Activated naive CD4-positive, alpha-beta T cell (primary cell): Measurements from ENCODE around the gene AP5Z1.

Source experiments
- DNase-seq, 4 experiments: peaks; one replicate each; lab custom pipeline; 2025; lab: John Stamatoyannopoulos, UW

AP5Z1 gene

DNA sequence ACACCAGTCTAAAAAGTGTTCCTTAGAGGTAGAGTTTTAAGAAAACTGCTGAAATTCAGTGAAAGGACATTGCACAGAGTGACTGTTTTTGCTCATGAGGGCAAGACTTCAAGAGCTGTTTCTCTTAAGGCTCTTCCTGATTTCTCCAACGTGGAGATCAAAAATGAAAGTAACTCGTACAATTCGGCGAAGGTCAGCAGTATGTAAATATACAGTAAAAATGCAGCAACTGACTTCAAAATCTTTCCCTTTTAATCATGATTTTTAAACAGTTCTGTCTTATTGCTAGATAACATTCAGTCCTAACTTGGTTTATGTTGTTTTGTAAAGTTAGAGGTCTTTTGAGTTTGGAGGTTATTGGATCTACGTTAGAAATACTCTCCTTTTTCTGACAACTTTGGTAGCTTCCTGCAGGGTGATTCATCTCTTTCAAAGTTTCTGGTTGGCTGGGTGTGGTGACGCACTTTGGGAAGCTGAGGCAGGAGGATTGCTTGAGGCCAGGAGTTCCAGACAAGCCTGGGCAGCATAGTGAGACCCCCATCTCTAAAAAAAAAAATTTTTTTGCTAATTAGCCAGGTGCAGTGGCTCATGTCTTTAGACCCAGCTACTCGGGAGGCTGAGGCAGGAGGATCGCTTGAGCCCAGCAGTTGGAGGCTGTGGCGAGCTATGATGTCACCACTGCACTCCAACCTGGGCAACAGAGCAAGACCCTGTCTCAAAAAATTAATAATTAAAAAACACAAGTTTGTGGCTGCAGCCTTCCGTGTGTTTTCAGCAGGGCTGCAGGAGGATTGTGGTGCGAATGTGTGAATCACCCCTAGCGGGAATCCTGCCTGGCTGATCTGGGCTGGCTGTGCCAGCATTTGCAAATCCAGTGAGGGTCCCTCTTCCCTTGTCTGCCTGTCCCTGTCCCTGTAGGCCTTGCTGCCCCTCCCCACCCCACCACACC is 29.2 kb upstream of the AP5Z1 start:
- peak in 1 of 4 experiments; percentile 9 for DNase-seq

DNA sequence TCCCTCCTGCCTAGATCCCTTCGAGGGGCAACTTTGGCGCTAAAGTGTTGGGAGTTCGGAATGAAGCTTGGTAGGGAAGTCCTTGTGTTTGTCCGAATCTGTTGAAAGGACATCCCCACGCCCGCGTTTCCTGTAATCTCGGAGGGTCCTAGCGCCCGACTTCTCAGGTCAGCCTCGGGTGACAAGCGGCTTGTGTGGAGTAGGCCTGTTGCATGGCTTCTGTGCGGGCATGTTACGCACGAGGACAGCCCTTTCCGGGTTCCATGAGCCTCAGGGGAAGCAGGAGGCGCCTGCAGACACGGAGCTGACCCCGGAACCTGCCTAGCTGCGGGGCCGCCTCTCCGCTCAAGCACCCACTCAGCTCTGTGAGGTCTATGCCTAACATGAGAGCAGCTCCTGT is 28.4 kb upstream of the AP5Z1 start:
- DNase-seq, result no peak

DNA sequence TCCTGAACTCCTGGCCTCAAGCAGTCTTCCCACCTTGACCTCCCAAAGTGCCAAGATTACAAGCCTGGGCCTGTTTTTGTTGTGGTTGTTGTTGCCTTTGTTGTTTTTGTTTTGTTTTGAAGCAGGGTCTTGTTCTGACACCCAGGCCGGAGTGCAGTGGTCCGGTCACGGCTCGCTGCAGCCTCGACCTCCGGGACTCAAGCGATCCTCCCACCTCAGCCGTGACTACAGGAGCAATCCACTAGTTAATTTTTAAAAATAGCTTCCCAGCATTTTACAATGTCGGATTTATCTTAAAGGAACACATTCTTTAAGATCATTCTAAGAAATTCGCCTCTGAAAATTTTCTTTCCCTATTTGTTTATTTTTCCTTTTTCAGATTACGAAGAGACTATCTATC is 27.7 kb upstream of the AP5Z1 start:
- DNase-seq, result no peak

DNA sequence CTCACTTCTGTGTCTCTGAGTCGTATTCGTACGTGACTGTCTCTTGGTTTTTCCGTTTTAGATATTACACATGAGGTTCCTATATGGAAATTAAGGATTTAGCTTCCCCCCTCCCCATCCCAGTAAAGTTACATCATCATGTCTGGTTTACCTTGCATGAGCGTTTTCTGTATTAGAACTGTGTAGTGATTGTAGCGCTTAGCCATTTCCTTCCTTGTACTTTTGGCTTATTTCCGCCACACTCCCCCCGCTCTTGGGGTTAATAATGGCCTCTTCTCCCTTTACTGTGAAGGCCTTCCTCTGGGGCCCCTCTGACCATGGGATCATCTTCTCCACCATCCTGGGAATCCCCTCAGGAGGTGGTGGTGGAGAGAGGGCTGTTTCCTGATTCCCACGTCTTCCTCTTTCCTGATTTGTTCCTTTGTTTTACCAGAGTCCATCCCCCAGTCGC is 27.2 kb upstream of the AP5Z1 start:
- DNase-seq, result no peak

DNA sequence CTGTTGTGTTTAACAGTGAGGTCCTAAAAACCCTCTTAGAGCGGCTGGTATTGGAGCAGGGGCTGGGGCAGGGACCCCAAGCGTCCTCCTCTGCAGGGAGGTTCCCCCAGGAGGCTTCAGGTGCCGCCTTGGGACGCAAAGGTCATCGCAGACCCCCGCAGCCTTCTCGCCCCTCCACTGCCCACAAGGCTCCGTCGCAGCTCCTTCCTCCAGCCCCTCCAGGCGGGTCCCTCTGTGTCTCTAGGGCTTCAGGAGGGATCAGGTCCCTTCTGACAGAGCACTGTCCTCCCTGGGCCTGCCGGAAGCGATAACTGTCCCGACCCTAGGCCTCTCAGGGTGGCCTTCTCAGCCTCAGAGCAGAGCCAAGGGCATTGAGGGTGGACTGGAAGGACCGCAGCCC is 26.1 kb upstream of the AP5Z1 start:
- no peak for DNase-seq

DNA sequence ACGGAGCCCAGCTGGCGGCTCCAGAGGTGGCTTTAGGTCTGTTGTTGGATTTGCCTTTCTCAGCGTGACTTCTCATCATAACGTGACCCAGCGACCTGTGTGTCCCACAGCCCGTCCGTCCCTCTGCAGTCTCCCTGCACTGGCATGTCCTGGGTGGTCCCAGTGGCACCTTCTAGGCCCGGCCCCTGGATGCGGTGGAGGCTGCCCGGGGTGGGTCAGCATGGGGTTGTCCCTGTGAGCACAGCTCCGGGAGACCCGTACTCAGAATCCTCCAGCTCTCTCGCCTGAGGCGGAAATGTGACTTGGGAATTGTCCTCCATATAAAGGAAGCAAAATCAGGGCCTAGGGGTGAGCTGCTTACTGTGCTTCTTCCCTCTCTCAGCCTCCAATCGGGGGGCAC is 25.6 kb upstream of the AP5Z1 start:
- DNase-seq, result no peak

DNA sequence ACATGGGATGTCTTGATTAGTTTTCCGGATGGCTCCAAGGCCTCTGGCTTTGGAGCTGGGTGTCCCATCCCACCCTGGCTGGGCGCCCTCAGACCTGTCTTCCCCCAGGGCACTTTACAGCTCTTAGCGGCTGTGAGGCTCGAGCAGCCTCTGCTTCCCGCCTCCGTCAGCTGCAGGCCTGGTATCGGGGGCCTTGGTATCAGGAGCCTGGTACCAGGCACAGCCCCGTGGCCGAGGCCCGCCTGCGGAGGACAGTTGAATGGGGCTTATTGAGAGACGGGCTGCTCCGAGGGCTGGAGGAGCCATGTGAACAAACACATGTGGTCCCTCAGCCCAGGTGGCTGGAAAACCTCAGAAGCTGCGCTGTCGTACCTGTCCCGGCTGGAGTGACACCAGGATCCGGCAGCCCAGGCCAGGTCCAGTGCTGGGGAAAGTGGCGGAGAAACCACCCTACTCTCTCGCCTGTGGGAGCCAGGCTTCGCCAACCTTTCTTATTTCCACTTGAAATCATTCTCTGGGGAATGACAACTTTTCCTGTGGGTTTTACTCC is 23.9 kb upstream of the AP5Z1 start:
- DNase-seq, result no peak

DNA sequence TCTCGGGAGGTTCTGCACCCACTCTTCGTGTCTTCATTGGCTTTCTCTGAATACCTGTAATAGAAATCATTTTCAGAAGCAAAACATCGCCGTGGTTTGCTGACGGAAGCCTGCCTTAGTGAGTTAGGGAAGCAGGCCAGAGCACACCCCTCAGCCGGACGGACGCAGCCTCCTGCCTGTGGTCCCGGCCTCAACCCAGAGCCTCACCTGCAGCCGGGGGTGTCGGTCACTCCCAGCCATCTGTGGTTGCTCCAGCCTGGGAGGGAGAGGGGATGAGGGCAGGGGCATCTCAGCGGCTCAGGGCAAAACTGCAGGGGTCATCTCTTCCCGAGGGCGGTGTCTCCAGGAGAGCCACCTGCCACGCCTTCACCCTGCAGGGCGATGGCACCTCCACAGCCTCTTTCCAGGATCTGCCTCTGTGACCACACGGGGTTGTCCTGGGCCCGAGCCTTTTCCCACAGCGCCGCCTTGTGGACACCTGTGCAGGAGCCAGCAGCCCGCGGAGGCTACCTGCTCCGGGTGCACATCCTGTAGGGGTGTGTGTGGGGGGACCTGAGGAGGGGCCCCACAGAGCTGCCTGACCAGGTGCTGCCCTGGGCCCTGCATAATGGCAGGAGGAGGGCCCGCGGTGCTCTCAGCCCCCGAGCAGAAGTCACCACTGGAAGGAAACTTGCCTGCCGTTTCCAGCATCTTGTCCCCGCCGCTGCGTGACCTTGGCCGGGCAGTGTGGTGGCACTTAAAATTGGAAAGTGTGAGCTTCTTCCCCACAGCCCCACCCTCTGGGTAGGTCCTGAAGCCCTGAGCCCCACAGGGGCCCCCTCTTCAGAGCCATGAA is 21.6 kb upstream of the AP5Z1 start:
- peak; percentile 60 to 84 (median 82) for DNase-seq

DNA sequence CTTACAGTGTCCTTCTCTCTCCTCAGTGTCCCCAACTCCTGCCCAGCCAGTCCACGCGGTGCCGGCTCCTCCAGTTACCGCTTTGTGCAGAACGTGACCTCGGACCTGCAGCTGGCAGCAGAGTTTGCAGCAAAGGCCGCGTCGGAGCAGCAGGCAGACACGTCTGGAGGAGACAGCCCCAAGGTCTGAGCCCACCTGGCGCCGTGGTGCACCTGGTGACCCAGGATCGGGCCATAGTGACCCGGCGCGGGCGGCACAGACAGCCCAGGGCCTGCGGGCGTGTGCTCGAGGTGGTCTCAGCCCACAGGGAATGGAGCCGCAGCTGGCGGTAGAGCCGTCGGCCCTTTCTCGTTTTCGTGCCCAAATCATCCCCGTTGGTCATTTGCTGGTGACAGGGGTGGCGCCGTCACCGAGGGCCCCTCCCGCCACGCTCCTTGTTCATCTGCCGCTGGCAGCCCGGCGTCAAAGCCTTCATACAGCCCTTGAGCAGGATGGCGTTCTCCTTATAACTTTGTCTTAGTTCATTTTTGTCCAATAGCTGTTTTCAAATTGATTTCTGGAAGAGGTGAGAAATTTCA is 20.9 kb upstream of the AP5Z1 start:
- no peak for DNase-seq

DNA sequence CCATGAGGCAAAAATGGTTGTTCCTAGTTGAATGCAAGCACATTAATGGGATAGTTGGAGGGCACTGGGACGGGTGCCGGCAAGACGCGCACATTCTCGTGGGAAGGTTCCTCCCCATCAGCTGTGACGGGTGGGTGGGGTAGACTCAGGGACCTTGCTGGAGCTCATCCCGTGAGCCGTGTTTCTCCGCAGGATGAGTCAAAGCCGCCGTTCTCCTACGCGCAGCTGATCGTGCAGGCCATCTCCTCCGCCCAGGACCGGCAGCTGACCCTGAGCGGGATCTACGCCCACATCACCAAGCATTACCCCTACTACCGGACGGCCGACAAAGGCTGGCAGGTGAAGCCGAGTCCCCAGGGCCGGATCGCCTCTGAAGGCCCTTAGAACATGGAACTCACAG is 20.4 kb upstream of the AP5Z1 start:
- no peak for DNase-seq

DNA sequence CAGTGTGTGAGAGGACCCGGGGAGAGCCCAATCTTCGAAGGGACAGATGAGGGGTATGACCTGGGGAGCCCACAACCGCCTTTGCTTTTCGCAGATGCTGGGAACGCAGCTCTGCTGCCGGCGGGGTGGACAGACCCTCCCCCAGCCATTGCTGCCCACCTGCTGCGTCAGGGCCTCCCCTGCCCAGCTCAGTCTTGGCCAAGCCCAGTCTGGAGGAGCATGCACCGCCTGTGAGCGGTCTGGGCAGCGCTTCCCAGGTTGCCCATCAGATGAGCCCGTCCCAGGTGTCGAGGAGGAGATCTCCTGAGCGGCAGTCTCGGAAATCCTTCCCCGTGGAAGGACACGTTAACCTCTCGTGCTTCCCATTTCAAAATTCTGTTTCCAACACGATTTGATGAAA is 17.3 kb upstream of the AP5Z1 start:
- DNase-seq, result no peak

DNA sequence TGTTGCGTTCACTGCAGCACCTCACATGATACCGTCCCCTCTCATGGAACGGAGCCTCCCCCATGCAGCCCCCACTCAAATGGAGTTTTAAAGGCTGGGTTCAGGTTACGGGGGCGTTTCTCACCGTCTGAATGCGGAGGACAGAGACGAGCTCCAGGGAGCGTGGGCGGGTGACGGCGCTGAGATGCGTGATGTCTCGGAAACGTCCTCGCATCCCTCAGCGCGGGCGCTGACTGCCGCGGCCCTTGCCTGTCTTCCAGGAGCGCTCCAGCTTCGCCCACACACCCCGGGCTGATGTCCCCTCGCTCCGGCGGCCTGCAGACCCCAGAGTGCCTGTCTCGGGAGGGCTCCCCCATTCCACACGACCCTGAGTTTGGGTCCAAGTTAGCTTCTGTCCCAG is 16.6 kb upstream of the AP5Z1 start:
- no peak for DNase-seq

DNA sequence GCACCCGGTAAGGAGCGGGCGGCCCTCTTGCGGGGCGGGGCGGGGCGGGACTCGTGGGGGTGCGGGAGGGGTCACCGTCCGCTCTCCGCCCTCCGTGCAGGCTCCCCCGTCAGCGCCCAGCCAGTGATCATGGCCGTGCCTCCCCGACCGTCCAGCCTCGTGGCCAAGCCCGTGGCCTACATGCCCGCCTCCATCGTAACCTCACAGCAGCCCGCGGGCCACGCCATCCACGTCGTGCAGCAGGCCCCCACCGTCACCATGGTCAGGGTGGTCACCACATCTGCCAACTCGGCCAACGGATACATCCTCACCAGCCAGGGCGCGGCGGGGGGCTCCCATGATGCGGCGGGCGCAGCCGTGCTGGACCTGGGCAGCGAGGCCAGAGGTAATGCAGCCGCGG is 16.2 kb upstream of the AP5Z1 start:
- DNase-seq, result no peak

DNA sequence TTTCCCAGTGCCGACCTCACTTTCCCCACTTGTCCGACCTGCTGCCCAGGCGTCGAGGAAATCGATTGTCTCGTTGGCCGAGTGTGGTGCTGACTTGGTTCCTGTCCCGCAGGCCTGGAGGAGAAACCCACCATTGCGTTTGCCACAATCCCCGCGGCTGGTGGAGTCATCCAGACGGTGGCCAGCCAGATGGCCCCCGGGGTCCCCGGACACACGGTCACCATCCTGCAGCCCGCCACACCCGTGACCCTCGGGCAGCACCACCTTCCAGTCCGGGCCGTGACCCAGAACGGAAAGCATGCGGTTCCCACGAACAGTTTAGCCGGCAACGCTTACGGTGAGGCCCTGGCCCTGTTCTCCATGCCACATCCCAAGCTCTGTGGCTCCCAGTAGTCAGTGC is 14.5 kb upstream of the AP5Z1 start:
- no peak for DNase-seq

DNA sequence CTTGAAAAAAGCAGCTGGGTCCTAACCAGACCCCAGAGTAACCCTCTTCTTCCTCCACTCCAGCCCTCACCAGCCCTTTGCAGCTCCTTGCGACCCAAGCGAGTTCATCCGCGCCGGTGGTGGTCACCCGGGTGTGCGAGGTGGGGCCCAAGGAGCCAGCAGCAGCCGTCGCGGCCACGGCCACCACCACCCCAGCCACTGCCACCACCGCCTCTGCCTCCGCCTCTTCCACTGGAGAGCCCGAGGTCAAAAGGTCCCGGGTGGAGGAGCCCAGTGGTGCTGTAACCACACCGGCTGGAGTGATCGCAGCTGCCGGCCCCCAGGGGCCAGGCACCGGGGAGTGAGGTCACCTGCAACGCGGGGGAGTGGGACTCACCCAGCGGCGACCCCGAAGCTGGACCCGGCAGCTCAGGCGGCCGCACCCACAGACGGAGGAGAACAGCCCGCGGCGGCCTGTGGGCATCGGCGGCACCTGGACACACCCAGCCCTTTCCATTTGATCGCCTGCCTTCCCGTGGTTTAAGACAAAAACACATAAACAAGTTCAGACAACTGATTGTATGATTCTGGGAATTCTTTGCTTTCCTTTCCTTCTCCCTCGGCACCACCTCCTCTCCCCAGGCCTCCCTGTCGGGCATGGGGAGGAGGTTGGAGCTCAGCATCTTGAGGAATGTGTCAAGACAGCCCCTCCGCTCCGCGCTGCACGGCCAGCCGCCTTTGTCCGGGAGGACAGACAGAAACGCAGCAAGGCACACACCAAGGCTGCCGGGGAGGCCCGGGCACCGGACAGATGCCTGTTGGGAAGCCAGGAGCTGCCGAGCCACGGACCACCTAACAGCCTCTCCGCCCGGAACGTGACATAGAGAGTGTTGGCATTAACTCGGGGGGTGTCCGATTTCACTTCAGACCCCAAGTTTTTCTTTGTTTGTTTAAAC is 13.0 kb upstream of the AP5Z1 start:
- DNase-seq, result no peak

DNA sequence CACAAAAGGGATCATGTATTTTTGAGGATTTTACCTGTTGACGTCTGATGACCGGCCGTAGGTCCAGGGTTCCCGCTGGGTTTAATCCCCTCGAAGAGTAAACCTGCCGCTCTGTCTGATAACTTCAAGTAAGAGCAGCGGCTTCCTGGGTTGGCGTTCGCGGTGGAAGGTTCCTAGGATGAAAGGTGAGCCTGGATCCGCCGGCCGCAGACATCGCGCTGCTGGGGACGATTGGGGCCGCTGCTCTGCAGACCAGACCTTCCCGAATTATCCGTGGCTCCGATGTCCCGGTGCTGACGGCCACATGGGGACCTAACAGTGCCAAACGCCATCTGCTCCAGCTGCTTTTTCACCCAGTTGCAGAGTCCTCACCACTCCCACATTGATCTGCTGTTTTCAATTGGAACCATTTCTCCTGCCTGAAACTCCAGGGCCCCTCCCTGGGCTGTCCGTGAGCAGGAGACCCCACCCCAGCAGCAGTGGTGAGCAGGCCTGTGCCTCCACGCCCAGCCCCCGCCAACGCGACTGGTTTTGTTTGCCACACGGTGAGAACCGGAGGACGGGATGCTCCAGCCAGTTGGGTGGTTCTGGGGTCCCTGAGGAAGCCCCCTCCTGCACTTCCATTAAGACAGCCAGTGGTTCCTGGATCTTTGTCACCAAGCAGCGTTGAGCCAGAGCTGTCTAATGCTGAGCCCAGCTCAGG is 12.2 kb upstream of the AP5Z1 start:
- no peak for DNase-seq

DNA sequence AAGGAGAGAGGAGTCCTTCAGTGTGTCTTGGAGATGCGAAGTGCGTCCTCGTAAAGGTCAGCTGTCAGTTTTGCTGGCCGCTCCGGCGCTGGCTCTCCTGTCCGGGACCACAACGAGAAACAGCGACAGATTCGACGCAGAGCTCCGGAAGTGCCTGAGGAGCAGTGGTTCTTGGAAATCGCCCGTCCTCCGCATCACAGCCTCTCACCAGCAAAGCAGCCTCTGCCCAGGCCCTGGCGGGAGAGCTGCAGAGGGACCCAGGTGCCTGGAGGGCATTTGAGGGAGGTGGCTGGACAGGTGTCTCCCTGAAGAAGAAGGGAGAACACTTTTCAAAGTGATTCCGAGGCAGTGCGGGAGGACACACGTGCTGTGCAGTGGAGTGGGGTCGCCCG is 11.6 kb upstream of the AP5Z1 start:
- DNase-seq, result no peak

DNA sequence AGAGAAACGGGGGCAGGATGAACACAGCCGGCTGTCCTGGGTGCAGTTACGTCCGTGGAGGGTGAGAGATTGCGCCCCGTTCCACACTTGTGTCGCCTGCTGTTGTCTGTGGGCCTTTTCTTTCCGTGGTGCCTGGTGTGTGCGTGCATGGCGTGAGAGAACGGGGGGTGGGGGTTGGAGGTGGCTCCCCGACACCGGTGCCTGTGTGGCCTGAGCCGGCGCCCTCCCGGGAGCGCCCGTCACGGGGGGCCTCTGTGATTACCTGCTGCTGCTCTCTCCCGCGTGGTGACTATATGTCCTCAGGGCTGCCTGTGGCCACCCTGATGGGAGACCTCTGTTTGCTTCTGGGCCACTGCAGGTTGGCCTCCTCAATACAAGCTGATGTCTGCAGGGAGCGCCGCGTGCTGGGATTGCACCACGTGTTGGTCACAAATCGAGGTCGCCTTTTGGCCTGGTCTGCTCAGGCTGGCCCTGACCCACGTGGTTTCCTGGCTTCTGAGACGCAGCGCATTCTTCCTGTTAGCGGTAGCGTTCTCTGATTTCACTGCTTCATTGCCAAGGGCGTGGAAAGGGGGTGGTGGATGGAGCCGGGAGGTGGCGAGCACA is 10.9 kb upstream of the AP5Z1 start:
- DNase-seq, result no peak

DNA sequence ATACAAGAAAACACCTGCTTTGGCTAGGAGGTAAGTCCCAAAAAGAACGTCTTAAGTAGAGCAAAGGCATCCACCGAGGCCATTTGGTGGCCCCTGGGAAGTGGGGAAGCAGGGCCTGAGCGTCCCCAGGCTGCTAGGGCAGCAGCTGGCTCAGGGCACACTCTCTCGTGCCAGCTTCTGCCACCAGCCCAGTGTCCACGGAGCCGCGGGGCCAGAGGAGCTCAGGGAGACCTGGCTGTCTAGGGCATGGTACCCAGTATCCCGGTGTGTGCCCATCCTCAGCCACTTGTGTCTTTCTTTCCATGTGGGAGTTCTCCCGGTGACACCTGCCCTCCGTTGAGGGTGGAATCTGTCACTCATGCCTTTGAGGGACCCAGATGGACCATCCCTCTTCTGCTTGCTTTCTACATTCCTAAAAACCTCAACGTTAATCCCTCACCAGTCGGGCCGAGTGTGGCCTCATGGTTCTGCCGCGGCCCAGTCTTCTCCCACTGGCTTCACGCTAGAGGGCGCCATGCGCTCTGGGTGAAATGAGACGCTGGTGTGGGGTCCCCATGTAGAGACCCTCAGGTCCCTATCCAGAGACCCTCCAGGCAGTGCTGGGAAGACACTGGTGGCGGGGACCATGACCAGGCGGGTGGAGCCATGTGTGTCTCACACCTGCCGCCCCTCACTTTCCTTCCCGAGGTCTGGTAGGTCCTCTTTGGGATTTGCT is 9.5 kb upstream of the AP5Z1 start:
- no peak for DNase-seq
